Prostate gland (tissue), 2 donors: ENCODE data around the gene OR51B6. TPM values are rescaled to one million over a fixed set of nuclear protein-coding genes. Genes with fewer than 3 reads are reported as not detected.

Experiments
- DNase-seq: peaks from one replicate; pipeline ENCODE4 v3.0.0-alpha.2; 2019; ENCODE audit warnings: low spot score
- H3K27ac ChIP-seq, 2 donors: fragments of 200-600 bp; sonication (generic); 2 replicates each; pipeline ENCODE4 v1.5.1; 2017 to 2019
- H3K27me3 ChIP-seq: fragments of 200-600 bp; sonication (generic); replicated peaks from 2 replicates; pipeline ENCODE4 v1.5.1; 2019; ENCODE audit not compliant: insufficient read depth
- H3K36me3 ChIP-seq, 2 donors: fragments of 200-600 bp; sonication (generic); 1 replicate in 1 of 2; 2 replicates in 1 of 2; pipeline versions ENCODE4 v1.5.1 to v1.8.1; 2017 to 2019
- H3K4me1 ChIP-seq: fragments of 200-600 bp; sonication (generic); replicated peaks from 2 replicates; pipeline ENCODE4 v1.5.1; 2019
- H3K4me3 ChIP-seq, 2 donors: fragments of 200-600 bp; sonication (generic); 2 replicates each; pipeline ENCODE4 v1.5.1; 2017 to 2019
- H3K9me3 ChIP-seq: fragments of 200-600 bp; sonication (generic); 2 replicates; pipeline ENCODE4 v1.5.1; 2017
- POLR2A ChIP-seq: fragments of 450-650 bp; IDR thresholded peaks from one replicate; pipeline ENCODE4 v1.6.1; 2016; ENCODE audit warnings: antibody characterized with exemption, mild to moderate bottlenecking
- POLR2AphosphoS5 ChIP-seq: sonication (generic); formaldehyde crosslinking; IDR thresholded peaks from one replicate; pipeline ENCODE4 v1.6.1; 2017; ENCODE audit warnings: antibody characterized with exemption
- WGBS: methylation state at CpG from one replicate; pipeline ENCODE4 v1.1.5; 2018; 5-methylcytosine and 5-hydroxymethylcytosine counted together
- intact Hi-C: fragments of 100-400 bp; cut with DNase I; formaldehyde crosslinking; loops from one replicate; pipeline ENCODE4 v1.14.2; 2022
- total RNA-seq, 2 donors: library from RNA; depleted of rRNA; stranded (reverse); fragments of >200 nt; gene quantifications; one replicate each; pipeline ENCODE4 v1.1.0, GENCODE V29; 2016
- TF ChIP-seq, protein P1 (sequence below), 4 experiments: fragments of 200-600 bp in 2 of 4; fragments of 450-650 bp in 2 of 4; sonication (generic) in 2 of 4; IDR thresholded peaks; 1 replicate in 3 of 4; 2 replicates in 1 of 4; pipeline ENCODE4 v1.5.1; 2016 to 2019; ENCODE audit warnings: antibody characterized with exemption in 4 of 4, mild to moderate bottlenecking in 2 of 4, moderate library complexity in 2 of 4

OR51B6 gene
- total RNA-seq, 2 donors from 2014 or later: not detected

DNA sequence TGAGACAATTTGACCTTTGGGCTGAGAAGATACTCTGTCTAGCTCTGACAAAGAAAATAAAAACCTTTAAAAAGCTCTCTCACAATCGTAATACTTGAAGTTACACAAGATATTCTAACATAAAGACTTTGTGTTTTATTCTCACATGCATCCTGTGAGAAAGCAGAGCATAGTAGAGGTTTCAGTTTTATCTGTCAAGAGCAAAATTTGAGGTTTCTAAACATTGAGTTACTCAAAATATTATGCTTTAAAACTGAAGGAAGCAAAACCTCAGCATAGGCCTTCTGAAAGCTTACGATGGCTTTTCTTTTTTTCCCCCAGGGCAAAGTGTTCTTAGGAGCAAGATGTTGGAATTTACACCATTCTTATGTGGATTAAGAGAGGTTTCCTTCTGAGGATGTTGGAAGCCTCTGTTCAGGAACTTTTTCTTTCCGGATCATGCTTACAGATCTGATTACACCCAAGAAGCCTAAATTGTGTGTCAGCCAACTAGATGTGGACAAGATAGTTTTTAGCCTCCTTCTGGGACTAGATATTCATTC lies 17.3 kb downstream of the OR51B6 start:
- WGBS: 60% methylated on average over 3 of the region's 3 CpGs
- intact Hi-C loops: no loop called here
- TF ChIP-seq, protein P1, sequence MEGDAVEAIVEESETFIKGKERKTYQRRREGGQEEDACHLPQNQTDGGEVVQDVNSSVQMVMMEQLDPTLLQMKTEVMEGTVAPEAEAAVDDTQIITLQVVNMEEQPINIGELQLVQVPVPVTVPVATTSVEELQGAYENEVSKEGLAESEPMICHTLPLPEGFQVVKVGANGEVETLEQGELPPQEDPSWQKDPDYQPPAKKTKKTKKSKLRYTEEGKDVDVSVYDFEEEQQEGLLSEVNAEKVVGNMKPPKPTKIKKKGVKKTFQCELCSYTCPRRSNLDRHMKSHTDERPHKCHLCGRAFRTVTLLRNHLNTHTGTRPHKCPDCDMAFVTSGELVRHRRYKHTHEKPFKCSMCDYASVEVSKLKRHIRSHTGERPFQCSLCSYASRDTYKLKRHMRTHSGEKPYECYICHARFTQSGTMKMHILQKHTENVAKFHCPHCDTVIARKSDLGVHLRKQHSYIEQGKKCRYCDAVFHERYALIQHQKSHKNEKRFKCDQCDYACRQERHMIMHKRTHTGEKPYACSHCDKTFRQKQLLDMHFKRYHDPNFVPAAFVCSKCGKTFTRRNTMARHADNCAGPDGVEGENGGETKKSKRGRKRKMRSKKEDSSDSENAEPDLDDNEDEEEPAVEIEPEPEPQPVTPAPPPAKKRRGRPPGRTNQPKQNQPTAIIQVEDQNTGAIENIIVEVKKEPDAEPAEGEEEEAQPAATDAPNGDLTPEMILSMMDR (IDR thresholded peaks at IDR 0.05): no peak
- no peak for TF ChIP-seq POLR2AphosphoS5
- no peak for TF ChIP-seq POLR2A

DNA sequence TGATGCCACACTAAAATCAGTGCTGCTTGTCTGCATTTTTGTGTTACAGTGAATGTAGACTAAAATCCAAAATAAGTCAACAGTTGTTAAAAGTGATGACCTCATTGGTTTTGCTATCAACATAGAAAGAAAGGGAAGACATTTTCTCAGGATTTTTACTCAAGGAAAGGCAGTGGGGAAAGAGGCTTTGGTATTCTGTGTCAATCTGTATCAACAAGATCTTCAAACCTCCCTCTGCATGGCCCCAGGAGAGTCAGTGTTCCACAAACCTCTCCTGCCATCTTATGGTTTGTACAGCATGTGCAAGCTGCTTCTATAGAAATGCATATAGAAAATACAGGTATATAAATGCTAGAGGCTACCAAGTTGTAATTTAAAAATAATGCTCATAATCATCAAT lies 18.5 kb downstream of the OR51B6 start:
- intact Hi-C loops: no loop called here
- TF ChIP-seq POLR2AphosphoS5 (no peak), POLR2A (no peak)
- TF ChIP-seq, protein P1 (IDR thresholded peaks at IDR 0.05): no peak
- DNase-seq: no peak

More for the DNA sequence above, 17.3 kb downstream of the OR51B6 start:
- Histone ChIP-seq H3K36me3 (no peaks in the 10 kb centered on the region), H3K9me3 (no peaks in the 10 kb centered on the region), H3K27ac (no peak overlapping the region), H3K4me3 (no peak overlapping the region), H3K4me1 (no peaks in the 10 kb centered on the region), H3K27me3 (no peaks in the 10 kb centered on the region)
- DNase-seq: no peak

GRCh38 chr11:5380740-5381342 lies 29.5 kb downstream of the OR51B6 start:
- no peak overlapping the region for H3K27ac ChIP-seq
- intact Hi-C loops: no loop called here
- H3K9me3 ChIP-seq: no peaks in the 10 kb centered on the region
- H3K36me3 ChIP-seq: no peaks in the 10 kb centered on the region
- WGBS: 73% methylated on average over 4 of the region's 4 CpGs
- DNase-seq: peak; percentile 9
- no peaks in the 10 kb centered on the region for H3K4me1 ChIP-seq
- TF ChIP-seq, protein P1 (IDR thresholded peaks at IDR 0.05): peak; percentile 20 to 51 (median 48)
- no peak for TF ChIP-seq POLR2A
- H3K4me3 ChIP-seq: no peak overlapping the region
- no peaks in the 10 kb centered on the region for H3K27me3 ChIP-seq

More for the DNA sequence above, 18.5 kb downstream of the OR51B6 start:
- Histone ChIP-seq H3K4me1 (no peaks in the 10 kb centered on the region), H3K27me3 (no peaks in the 10 kb centered on the region), H3K4me3 (no peak overlapping the region), H3K9me3 (no peaks in the 10 kb centered on the region), H3K36me3 (no peaks in the 10 kb centered on the region), H3K27ac (no peak overlapping the region)

DNA sequence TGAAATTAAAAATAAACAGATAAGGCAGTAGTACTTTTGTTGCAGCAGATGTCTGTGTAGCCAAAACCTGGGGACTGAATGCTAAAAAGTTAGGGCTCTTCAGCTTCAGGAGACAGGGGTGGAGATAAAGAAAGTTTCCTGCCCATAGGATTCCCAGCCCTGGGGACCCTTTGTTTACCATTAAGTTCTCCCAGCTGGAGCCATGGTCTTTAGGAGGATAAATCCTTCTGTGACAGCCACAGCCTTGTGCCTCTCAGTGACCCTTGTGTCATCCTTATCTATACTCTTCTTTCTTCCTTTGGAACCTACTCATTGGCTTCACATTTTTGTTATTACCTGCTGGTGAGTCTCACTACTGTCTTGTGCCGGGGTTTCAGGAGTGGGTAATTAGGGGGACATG lies 32.3 kb downstream of the OR51B6 start, which contains the start of gene OR51M1:
TSS of gene OR51M1 (plus strand) at position 237 of the 400 bp plus-strand sequence. CDS start 5,587 bp downstream, outside the sequence.
- DNase-seq: no peak
- intact Hi-C loops: no loop called here
- Histone ChIP-seq H3K9me3 (no peaks in the 10 kb centered on the region), H3K27ac (no peak within 1 kb of the TSS), H3K4me3 (no peak within 1 kb of the TSS), H3K36me3 (no peaks in the 10 kb centered on the region), H3K4me1 (no peaks in the 10 kb centered on the region), H3K27me3 (no peaks in the 10 kb centered on the region)
- TF ChIP-seq POLR2A (no peak), POLR2AphosphoS5 (no peak)
- TF ChIP-seq, protein P1 (IDR thresholded peaks at IDR 0.05): no peak
- 77% methylated on average over 1 of the region's 1 CpG for WGBS

GRCh38 chr11:5384335-5384734 lies 33.0 kb downstream of the OR51B6 start:
- 67% methylated on average over 2 of the region's 2 CpGs for WGBS
- intact Hi-C loops: no loop called here
- H3K4me3 ChIP-seq: no peak overlapping the region

More at GRCh38 chr11:5384335-5384734, 33.0 kb downstream of the OR51B6 start:
- H3K4me1 ChIP-seq: no peaks in the 10 kb centered on the region
- H3K27ac ChIP-seq: no peak overlapping the region
- H3K36me3 ChIP-seq: no peaks in the 10 kb centered on the region
- no peak for DNase-seq
- TF ChIP-seq, protein P1 (IDR thresholded peaks at IDR 0.05): no peak
- no peak for TF ChIP-seq POLR2A
- no peak for TF ChIP-seq POLR2AphosphoS5
- no peaks in the 10 kb centered on the region for H3K9me3 ChIP-seq
- H3K27me3 ChIP-seq: no peaks in the 10 kb centered on the region
